SJCRH30 (cell line): ENCODE results near the gene SMG5. TPM values are rescaled to one million over a fixed set of nuclear protein-coding genes. Genes with fewer than 3 reads are reported as not detected.
"Not testable (repeated sequence)": the region's sequence is repeated elsewhere in the genome, so short reads cannot be mapped to it uniquely, and the experiment has no call there.

Experiments used
- DNase-seq, 2 experiments: peaks; one replicate each; pipeline ENCODE4 v3.0.0-alpha.2; 2015 to 2020
- H3K27ac ChIP-seq: fragments of 250-450 bp; sonication (Bioruptor Pico); 2 replicates; pipeline ENCODE4 v1.5.1; 2020; ENCODE audit warnings: mild to moderate bottlenecking, moderate library complexity
- H3K27me3 ChIP-seq: fragments of 250-450 bp; sonication (Bioruptor Pico); 2 replicates; pipeline ENCODE4 v1.5.1; 2020; ENCODE audit warnings: mild to moderate bottlenecking, moderate library complexity
- H3K36me3 ChIP-seq: fragments of 250-450 bp; sonication (Bioruptor Pico); 2 replicates; pipeline ENCODE4 v1.5.1; 2020; ENCODE audit warnings: mild to moderate bottlenecking, moderate library complexity
- H3K4me1 ChIP-seq: fragments of 250-450 bp; sonication (Bioruptor Pico); 2 replicates; pipeline ENCODE4 v1.5.1; 2020; ENCODE audit warnings: mild to moderate bottlenecking, moderate library complexity
- H3K4me3 ChIP-seq: fragments of 250-450 bp; sonication (Bioruptor Pico); 2 replicates; pipeline ENCODE4 v1.5.1; 2020; ENCODE audit warnings: mild to moderate bottlenecking, moderate library complexity
- H3K9me3 ChIP-seq: fragments of 250-450 bp; sonication (Bioruptor Pico); replicated peaks from 2 replicates; pipeline ENCODE4 v1.5.1; 2020; ENCODE audit warnings: mild to moderate bottlenecking, moderate library complexity
- total RNA-seq: library from RNA; depleted of rRNA; stranded (reverse); fragments of >200 nt; shearing (Covaris generic); gene quantifications from 2 replicates; pipeline ENCODE4 v1.2.3, GENCODE V29; 2014; rRNA removed

Gene SMG5
- total RNA-seq: 70.3 and 74.2 TPM in 2 replicates

- no peaks in the 10 kb centered on the region for H3K27me3 ChIP-seq
- H3K4me1 ChIP-seq: peaks cover 9% of the 10 kb centered on the region
- H3K9me3 ChIP-seq: no peaks in the 10 kb centered on the region
- peak within 1 kb of the TSS; percentile 87 for H3K27ac ChIP-seq
- peaks cover 13% of the 10 kb centered on the region for H3K36me3 ChIP-seq
- peak; percentile 97 to 98 for DNase-seq
- peak within 1 kb of the TSS; percentile 91 for H3K4me3 ChIP-seq
These were observed at the start of gene SMG5 for GRCh38 chr1:156282479-156283222. TSS of gene SMG5 (minus strand) at chr1:156282825. CDS start at chr1:156282680, 145 bp downstream.

- H3K4me1 ChIP-seq, DNase-seq, H3K27ac ChIP-seq, H3K9me3 ChIP-seq, H3K27me3 ChIP-seq, H3K4me3 ChIP-seq: not testable (repeated sequence)
- H3K36me3 ChIP-seq: peaks cover 79% of the 10 kb centered on the region
These were observed 40.6 kb upstream of the SMG5 start for GRCh38 chr1:156323179-156323578.

DNA sequence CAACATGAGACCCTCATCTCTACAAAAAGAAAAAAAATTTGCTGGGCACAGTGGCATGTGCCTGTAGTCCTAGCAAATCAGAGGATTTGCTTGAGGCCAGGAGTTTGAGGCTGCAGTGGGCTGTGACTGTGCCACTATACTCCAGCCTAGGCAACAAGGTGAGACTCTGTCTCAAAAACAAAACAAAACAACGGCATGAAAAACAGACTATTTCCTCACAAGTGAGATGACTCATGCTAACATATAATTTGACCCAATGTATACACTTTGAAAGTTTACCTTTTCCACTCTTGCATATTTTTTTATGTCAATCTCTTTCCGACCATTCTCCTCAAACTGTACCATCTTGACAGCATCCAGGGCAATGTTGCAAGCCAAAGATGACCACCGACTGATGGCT, 37.9 kb upstream of the SMG5 start:
- Histone ChIP-seq H3K4me3 (no peak overlapping the region), H3K27me3 (no peaks in the 10 kb centered on the region), H3K4me1 (no peaks in the 10 kb centered on the region), H3K9me3 (no peaks in the 10 kb centered on the region), H3K27ac (no peak overlapping the region), H3K36me3 (peaks cover 93% of the 10 kb centered on the region)
- DNase-seq: no peak

GRCh38 chr1:156319664-156320063, 37.0 kb upstream of the SMG5 start:
- DNase-seq: peak in 1 of 2 experiments; percentile 39
- Histone ChIP-seq H3K4me1 (no peaks in the 10 kb centered on the region), H3K9me3 (no peaks in the 10 kb centered on the region), H3K4me3 (no peak overlapping the region), H3K27ac (no peak overlapping the region), H3K36me3 (peaks cover 93% of the 10 kb centered on the region), H3K27me3 (no peaks in the 10 kb centered on the region)

DNA sequence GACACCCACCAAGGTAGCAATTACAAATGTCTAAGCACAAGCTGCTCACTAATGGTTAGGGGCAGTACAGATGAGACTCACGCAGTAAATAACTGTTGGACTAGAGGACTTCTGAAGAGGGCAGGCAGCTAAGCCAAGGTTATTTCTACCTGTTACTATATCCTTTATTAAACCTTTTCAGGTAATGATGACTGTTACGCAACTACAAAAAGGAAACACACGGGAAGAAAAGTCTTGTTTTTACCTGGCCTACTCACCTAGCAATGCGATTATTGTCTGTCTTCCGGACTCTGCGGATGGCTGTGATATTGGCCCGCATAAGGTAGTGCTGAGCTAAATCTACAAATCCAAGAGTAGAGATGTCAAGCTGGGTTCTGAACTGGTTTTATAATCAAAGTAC, 34.3 kb upstream of the SMG5 start:
- H3K4me3 ChIP-seq: no peak overlapping the region
- peaks cover 90% of the 10 kb centered on the region for H3K36me3 ChIP-seq

DNA sequence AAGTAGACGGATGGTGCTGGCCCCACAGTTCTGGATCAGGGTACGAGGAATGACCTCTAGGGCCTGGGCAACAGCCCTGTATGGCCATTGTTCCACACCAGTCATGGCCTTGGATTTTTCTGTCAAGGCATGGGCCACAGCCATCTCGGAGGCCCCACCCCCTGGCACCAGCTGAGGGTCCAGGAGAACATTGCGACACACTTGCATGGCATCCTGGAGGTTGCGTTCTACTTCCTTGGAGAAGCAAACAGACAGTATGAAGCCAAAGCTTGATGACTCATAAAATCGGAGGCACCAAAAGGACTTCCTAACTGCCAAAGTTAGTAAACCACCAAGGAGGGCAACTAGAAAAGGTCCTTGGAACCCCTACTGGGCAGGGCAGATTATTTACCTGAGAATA, 28.3 kb upstream of the SMG5 start:
- H3K9me3 ChIP-seq: no peaks in the 10 kb centered on the region
- H3K4me3 ChIP-seq: no peak overlapping the region
- no peak overlapping the region for H3K27ac ChIP-seq
- H3K27me3 ChIP-seq: no peaks in the 10 kb centered on the region
- DNase-seq: no peak
- H3K36me3 ChIP-seq: peaks cover 78% of the 10 kb centered on the region
- H3K4me1 ChIP-seq: no peaks in the 10 kb centered on the region

More for the DNA sequence above, 34.3 kb upstream of the SMG5 start:
- Histone ChIP-seq H3K27ac (no peak overlapping the region), H3K9me3 (no peaks in the 10 kb centered on the region), H3K4me1 (no peaks in the 10 kb centered on the region), H3K27me3 (no peaks in the 10 kb centered on the region)
- no peak for DNase-seq

DNA sequence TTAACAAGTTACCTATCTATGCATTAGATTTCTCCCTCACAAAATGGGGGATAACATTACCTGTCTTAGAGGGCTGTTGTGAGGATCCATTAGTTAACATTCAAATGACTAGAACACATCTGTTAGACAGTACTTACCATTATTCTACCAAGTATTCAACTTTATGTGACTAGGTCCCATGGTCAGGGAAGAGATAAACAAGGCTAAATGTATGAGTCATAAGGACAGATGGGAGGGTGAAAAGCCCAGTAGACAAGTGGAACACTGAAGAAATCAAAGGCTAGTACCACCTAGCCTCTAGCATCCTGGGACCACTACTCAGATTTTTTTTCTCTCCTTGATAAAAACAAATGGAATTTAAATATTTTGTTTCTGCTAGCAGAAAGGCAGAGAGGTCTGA, 25.5 kb upstream of the SMG5 start:
- Histone ChIP-seq H3K27ac (no peak overlapping the region), H3K4me1 (no peaks in the 10 kb centered on the region), H3K9me3 (no peaks in the 10 kb centered on the region), H3K27me3 (no peaks in the 10 kb centered on the region), H3K36me3 (peaks cover 60% of the 10 kb centered on the region), H3K4me3 (no peak overlapping the region)
- no peak for DNase-seq

DNA sequence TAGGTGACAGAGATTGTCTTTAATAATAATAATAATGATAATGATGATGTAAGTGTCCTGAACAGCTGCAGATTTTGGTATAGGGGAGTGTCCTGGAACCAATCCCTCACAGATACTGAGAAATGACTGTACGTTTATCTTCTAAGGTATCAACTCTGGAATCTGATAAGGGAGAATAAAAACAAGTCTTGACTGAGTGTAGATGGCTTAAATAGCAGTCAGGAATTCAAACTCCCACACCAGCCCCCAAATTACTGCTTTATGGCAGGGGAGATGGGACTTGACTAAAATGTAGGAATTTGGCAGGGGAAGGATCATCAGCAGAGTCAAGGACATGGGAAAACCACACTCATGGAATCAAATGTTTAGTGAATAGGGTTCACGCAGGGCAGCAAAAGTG, 22.6 kb upstream of the SMG5 start:
- H3K27ac ChIP-seq: no peak overlapping the region
- DNase-seq: no peak
- H3K4me3 ChIP-seq: no peak overlapping the region
- peaks cover 33% of the 10 kb centered on the region for H3K36me3 ChIP-seq
- H3K27me3 ChIP-seq: no peaks in the 10 kb centered on the region
- no peaks in the 10 kb centered on the region for H3K9me3 ChIP-seq
- H3K4me1 ChIP-seq: no peaks in the 10 kb centered on the region

DNA sequence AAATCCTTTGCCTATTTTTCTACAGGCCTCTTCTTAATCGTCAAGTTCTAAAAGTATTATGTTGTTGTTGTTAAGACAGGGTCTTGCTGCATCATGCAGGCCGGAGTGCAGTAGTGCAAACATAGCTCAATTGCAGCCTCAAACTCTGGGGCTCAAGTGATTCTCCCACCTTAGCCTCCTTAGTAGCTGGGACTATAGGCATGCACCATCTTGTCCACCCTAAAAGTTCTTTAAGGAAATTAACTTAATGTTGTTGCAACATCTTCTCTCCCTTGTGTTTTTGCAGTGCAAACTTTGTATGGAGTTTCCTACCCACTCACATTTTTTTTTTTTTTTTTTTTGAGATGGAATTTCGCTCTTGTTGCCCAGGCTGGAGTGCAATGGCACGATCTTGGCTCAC, 20.6 kb upstream of the SMG5 start:
- Histone ChIP-seq H3K9me3 (no peaks in the 10 kb centered on the region), H3K4me3 (no peak overlapping the region), H3K4me1 (no peaks in the 10 kb centered on the region), H3K36me3 (peaks cover 16% of the 10 kb centered on the region), H3K27me3 (no peaks in the 10 kb centered on the region), H3K27ac (no peak overlapping the region)
- no peak for DNase-seq

GRCh38 chr1:156298852-156299357, 16.3 kb upstream of the SMG5 start, which contains the start of gene VHLL:
TSS of gene VHLL (minus strand) at chr1:156299307. CDS start at chr1:156299189, 118 bp downstream.
- no peak for DNase-seq
- no peaks in the 10 kb centered on the region for H3K9me3 ChIP-seq
- H3K4me3 ChIP-seq: no peak within 1 kb of the TSS
- H3K27me3 ChIP-seq: no peaks in the 10 kb centered on the region
- H3K4me1 ChIP-seq: no peaks in the 10 kb centered on the region
- no peak within 1 kb of the TSS for H3K27ac ChIP-seq
- H3K36me3 ChIP-seq: no peaks in the 10 kb centered on the region

- peak in 1 of 2 experiments; percentile 23 for DNase-seq
- no peaks in the 10 kb centered on the region for H3K4me1 ChIP-seq
- H3K9me3 ChIP-seq: no peaks in the 10 kb centered on the region
- no peak within 1 kb of the TSS for H3K27ac ChIP-seq
- H3K27me3 ChIP-seq: no peaks in the 10 kb centered on the region
- H3K4me3 ChIP-seq: peak within 1 kb of the TSS; percentile 51
- no peaks in the 10 kb centered on the region for H3K36me3 ChIP-seq
These were observed 12.8 kb upstream of the SMG5 start, which contains the start of gene GLMP for GRCh38 chr1:156295391-156295947. TSS of gene GLMP (minus strand) at chr1:156295679. CDS start at chr1:156295645, 34 bp downstream.

DNA sequence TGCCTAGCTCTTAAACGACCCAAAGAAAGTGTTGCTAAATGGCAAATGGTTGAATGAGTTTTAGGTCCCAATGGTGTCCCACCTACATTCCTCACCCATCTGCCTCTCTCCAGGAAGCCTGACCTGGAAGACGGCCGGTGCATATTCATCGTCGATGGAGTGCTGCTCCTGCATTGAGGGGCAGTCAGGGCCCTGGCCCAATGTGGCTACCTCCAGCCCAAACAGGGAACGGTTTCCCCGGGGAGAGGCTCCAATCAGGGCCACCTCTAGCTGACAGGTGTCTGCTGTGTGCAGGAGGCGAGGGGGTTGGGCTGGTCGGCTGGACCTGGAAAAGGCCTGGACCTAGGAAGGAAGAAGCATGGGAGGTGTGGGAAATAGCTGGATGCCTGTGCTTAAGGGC, 11.3 kb upstream of the SMG5 start:
- Histone ChIP-seq H3K27me3 (no peaks in the 10 kb centered on the region), H3K36me3 (no peaks in the 10 kb centered on the region), H3K27ac (no peak overlapping the region), H3K9me3 (no peaks in the 10 kb centered on the region), H3K4me3 (no peak overlapping the region), H3K4me1 (no peaks in the 10 kb centered on the region)
- no peak for DNase-seq

GRCh38 chr1:156293098-156293434, 10.4 kb upstream of the SMG5 start:
- Histone ChIP-seq H3K27ac (no peak overlapping the region), H3K4me1 (no peaks in the 10 kb centered on the region), H3K4me3 (no peak overlapping the region), H3K27me3 (no peaks in the 10 kb centered on the region), H3K9me3 (no peaks in the 10 kb centered on the region), H3K36me3 (no peaks in the 10 kb centered on the region)
- no peak for DNase-seq

DNA sequence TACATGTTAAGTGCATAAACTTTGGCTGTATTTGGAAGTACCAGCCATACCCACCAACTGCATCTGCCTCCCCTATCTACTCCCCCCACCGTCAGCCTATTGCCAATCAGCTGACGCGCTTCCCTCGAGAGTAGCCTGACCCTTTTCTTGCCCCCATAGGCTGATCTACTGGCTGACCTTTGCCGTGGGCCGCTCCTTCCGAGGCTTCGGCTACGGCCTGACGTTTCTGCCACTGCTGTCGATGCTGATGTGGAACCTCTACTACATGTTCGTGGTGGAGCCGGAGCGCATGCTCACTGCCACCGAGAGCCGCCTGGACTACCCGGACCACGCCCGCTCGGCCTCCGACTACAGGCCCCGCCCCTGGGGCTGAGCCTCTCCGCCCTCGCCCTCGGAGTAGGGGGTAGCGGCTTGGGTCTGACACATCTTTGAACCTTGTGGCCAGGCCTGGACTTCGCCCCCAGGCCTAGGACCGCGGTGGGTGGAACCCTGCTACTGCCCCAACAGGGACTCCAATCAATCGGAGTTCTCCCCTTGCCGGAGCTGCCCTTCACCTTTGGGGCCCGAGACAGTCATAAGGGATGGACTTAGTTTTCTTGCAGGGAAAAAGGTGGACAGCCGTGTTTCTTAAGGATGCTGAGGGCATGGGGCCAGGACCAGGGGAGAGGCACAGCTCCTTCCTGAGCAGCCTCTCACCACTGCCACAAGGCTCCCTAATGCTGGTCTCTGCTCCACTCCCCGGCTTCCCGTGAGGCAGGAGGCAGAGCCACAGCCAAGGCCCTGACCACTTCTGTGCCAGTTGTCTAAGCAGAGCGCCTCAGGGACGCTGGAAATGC, 8.8 kb upstream of the SMG5 start:
- Histone ChIP-seq H3K36me3 (no peaks in the 10 kb centered on the region), H3K27me3 (no peaks in the 10 kb centered on the region), H3K4me3 (no peak overlapping the region), H3K27ac (no peak overlapping the region), H3K9me3 (no peaks in the 10 kb centered on the region), H3K4me1 (no peaks in the 10 kb centered on the region)
- DNase-seq: no peak

GRCh38 chr1:156289857-156290256, 7.2 kb upstream of the SMG5 start:
- no peaks in the 10 kb centered on the region for H3K9me3 ChIP-seq
- no peak for DNase-seq
- no peak overlapping the region for H3K4me3 ChIP-seq
- H3K36me3 ChIP-seq: no peaks in the 10 kb centered on the region
- no peak overlapping the region for H3K27ac ChIP-seq
- H3K4me1 ChIP-seq: no peaks in the 10 kb centered on the region
- H3K27me3 ChIP-seq: no peaks in the 10 kb centered on the region
